GM19193 (cell line): ENCODE measurements around the gene IL7R.

Experiments used
- POLR2A ChIP-seq: IDR thresholded peaks from 4 replicates; pipeline ENCODE4 v1.6.1; 2011; ENCODE audit not compliant: insufficient read depth, insufficient read length; ENCODE audit errors: extremely low read depth

Gene IL7R

GRCh38 chr5:35904443-35905132, 47.9 kb downstream of the IL7R start:
- TF ChIP-seq POLR2A, result no peak

GRCh38 chr5:35908228-35908627, 51.5 kb downstream of the IL7R start:
- TF ChIP-seq POLR2A, result no peak

- TF ChIP-seq POLR2A, result no peak
These were observed 52.1 kb downstream of the IL7R start for GRCh38 chr5:35908814-35909213.

GRCh38 chr5:35919191-35919590, 62.5 kb downstream of the IL7R start:
- TF ChIP-seq POLR2A, result no peak

- no peak for TF ChIP-seq POLR2A
These were observed 64.2 kb downstream of the IL7R start for GRCh38 chr5:35920890-35921289.

- TF ChIP-seq POLR2A, result no peak
These were observed 65.2 kb downstream of the IL7R start for GRCh38 chr5:35921930-35922329.

- TF ChIP-seq POLR2A, result no peak
These were observed 65.8 kb downstream of the IL7R start for GRCh38 chr5:35922468-35922867.

- TF ChIP-seq POLR2A, result no peak
These were observed 67.6 kb downstream of the IL7R start for GRCh38 chr5:35924122-35924949.

- TF ChIP-seq POLR2A, result no peak
These were observed 68.4 kb downstream of the IL7R start for GRCh38 chr5:35924950-35925722.

- no peak for TF ChIP-seq POLR2A
These were observed 69.8 kb downstream of the IL7R start for GRCh38 chr5:35926389-35927051.
